COR-L47 (cell line): ENCODE data around the gene HBEGF.

Experiments
- DNase-seq: peaks from one replicate; lab custom pipeline; 2025; lab: John Stamatoyannopoulos, UW

HBEGF gene, protein sequence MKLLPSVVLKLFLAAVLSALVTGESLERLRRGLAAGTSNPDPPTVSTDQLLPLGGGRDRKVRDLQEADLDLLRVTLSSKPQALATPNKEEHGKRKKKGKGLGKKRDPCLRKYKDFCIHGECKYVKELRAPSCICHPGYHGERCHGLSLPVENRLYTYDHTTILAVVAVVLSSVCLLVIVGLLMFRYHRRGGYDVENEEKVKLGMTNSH

DNA sequence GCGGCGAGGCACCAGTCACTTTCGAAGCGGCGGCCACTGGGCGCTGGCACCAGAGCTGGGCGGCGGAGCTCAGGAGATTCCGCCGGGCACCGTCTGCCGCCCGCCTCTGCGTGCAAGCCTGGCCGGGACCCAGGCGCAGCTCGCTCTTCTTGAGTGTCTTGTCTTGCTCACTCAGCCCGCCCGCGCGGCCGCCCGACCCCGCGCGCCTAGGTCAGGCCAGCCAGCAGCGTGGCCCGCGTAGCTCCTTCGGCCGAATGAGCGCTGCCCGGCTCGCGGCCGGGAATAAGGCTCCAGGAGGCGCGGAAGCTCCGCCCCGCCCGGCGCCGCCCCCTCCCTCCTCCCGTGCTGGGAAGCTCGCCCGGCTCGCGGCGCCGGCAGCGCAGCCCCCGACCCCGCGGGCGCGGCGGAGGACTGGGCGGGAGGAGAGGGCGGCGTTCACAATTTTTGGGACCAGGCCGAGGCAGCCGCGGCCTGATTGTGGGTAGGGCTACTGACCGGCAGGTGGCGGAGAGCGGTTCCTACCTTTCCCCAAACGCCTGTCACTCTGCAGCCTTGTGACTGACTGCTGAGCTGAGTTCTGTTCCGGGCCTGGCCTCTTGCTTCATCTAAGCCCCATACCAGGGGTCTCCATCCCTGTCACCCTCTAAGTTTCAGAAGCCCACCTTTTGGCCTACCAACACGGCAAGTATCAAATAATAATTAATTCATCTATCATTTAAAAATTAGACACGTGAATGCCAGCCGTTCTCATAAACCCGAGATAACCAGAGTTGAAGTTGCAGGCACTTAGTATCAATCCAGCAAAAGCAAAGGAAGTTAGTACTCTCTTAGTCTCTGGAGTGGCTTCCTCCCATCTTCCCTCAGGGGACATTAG, at the start of gene HBEGF:
Gene HBEGF, minus strand, starts transcription at position 256 of the 874 bp plus-strand sequence. CDS start 275 bp downstream, outside the sequence.
- DNase-seq, result peak; percentile 81

DNA sequence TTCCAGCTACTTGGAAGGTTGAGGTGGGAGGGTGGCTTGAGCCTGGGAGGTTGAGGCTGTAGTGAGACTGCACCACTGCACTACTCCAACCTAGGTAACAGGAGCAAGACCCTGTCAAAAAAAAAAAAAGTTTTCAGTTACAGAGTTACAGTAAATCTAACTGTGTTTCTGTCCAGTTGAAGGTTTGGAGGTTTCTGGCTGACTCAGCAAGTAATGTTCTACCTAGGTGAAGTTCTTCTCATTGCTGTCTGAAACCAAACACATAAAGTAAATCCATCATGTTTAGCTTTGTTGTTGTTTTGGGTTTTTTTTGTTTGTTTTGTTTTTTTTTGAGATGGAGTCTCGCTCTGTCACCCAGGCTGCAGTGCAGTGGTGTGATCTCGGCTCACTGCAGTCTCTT, 47.3 kb upstream of the HBEGF start:
- no peak for DNase-seq

DNA sequence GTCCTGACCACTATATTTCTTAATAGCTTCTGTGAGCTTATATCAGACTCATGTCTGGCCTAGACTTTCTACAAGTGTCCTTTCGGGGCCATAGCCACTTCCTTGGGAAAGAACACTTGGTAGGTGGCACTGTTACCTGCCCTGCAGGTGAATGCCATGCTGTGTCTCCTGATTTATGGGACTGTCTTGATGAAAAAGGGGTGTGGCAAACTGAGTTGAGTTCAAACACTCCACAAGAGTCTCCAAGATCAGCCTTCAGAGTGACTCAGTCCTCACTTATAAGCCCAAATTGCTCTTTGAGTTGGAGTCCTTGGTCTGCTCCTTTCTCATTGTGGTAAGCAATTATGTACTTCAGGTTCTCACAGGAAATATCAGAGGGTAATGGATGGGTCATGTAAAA, 45.3 kb upstream of the HBEGF start:
- DNase-seq, result no peak

DNA sequence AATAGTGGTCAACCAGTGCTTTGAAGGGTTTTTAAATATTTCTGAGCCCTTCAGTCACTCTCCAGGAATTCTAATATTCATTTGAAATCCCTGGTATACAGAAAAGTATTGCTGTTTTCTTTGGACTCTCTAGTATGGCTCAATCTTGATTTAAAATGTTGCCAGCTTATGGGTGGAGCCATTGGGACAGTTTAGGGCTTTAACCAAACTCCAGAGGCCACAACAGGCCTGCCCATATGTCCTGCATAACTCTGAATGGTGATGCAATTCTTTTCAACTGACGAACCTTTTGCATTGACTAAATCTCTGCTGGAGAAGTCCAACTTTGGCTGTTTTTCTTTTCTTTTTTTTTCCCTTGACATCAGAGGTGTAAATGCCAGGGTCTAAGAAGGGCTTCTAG, 44.9 kb upstream of the HBEGF start:
- DNase-seq, result no peak

DNA sequence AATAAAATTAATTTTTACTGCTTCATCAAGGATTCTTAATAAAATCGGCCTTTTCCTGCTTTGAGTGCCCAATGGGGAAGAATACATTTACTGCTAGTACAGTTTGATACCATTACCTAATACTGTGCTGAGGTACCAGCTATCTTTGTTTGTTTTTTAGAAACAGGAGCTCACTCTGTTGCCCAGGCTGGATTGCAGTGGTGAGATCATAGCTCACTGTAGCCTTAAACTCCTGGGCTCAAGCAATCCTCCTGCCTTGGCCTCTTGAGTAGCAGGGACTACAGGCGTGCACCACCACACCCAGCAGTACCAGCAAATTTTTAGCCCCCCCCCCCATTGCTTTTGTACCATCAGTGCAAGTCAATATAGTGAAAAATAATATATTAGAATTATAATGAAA, 41.6 kb upstream of the HBEGF start:
- no peak for DNase-seq

DNA sequence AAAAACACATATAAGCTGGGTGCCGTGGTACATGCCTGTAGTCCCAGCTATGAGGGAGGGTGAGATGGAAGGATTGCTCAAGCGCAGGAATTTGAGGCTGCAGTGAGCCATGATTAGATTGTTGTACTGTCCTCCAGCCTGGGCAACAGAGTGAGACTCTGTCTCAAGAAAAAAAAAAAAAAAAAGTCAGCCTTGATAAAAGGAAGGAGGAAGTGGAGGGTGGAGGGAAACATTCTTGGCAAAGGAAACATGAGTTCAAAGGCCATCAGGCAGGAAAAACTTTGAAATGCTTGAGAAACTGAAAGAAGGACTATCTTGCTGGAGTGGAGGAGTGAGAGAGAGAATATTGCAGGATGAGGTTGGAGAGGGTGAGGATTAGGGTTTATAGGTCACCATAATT, 36.9 kb upstream of the HBEGF start:
- no peak for DNase-seq

DNA sequence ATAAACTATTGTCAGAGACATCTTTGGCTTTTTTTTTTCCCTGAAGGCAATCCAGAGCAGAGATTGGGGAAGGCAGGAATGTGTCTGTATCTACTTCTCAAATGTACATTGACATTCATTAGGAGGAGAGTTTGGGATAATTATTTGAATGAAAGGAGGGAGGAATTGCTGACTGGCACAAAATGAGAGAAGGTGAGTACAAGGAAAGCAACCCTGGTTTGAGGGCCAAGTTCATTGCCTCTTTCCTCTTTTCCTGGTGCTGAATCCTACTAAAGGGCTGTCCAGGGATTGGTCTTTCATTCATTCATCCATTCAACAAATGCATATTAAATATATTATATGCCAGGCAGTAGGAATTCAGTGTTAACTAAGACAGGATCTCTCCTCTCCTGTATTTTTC, 36.5 kb upstream of the HBEGF start:
- no peak for DNase-seq

DNA sequence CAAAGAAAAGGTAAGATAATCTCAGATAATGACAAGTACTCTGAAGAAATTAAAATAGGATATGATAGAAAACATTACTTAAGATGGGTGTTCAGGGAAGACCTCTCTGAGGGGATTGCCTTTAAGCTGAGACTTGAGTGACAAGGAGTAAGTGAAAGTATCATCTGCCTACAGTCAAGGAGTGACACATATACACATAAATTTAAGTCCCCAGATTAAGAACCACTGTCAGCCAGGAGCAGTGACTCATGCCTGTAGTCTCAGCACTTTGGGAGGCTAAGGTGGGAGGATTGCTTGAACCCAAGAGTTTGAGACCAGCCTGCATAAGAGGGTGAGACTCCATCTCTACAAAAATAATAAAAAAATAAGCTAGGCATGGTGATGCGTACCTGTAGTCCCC, 35.6 kb upstream of the HBEGF start:
- no peak for DNase-seq

DNA sequence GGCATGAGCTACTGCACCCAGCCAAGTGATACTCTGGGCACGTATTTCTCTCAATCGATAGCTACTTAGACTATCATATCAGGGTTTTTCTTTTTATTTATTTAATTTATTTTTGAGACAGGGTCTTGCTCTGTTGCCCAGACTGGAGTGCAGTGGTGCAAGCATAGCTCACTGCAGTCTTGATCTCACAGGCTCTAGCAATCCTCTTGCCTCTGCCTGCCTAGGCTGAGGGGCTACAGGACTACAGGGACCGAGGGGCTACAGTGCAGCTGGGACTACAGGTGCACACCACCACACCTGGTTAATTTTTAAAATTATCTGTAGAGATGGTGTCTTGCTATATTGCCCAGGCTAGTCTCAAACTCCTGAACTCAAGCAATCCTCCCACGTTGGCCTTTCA, 34.9 kb upstream of the HBEGF start:
- no peak for DNase-seq

DNA sequence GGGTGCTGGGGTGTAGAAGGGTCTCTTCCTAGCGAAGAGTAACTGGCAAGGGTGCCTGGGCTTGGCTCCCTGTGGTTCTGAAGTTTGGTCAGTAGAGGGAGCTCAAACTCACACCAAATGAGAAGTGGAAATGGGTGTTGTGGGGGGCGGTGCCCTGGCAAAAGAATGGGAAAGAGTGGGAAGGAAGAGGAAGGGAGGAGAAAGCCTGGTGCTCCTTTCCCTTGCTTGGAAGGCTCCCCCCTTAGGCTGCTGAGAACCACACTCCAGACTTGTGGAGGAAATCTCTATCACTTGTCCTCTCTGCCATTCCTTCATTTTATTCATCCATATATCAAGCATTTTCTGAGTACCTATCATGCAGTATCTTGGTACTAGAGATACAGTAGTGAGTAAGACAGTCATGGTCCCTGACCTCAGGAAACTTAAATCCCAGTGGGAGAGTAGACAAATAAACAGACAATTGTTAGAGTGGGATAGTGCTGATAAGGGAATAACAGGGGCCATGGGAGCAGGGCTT, 26.6 kb upstream of the HBEGF start:
- peak; percentile 58 for DNase-seq

DNA sequence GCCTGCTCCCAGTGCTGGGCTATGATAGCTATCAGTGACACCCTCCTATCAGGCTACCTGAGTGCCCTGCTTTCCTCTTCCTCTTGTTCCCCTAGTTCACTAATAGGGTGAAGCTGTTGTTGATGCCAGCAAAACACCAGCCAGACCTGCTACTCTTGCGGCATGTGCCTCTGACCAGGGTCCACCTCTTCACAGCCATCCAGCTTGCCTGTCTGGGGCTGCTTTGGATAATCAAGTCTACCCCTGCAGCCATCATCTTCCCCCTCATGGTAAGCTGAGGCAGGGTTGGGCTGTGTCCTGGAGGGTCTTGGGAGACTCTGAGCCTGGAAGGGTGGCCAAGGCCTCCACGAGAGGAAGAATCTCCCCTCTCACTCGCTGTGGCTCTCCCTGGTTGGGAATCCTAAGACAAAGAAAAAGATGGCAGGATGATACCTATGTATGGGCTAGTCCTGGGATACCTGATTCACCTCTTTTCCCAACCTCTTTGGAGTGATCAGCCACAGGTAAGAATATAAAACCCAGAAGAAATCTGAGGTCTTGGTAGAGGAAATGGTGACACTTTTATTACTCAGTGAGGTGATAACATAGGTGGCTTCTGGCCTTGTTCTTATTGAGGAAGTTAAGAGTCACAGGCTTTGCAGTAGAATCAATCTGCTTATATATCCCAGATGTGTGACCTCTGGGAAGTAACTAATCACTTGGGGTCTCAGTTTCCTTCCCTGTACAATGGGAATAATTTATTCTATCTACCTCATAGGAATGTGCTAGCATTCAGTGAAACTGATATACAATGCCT, 25.2 kb upstream of the HBEGF start:
- DNase-seq, result no peak

DNA sequence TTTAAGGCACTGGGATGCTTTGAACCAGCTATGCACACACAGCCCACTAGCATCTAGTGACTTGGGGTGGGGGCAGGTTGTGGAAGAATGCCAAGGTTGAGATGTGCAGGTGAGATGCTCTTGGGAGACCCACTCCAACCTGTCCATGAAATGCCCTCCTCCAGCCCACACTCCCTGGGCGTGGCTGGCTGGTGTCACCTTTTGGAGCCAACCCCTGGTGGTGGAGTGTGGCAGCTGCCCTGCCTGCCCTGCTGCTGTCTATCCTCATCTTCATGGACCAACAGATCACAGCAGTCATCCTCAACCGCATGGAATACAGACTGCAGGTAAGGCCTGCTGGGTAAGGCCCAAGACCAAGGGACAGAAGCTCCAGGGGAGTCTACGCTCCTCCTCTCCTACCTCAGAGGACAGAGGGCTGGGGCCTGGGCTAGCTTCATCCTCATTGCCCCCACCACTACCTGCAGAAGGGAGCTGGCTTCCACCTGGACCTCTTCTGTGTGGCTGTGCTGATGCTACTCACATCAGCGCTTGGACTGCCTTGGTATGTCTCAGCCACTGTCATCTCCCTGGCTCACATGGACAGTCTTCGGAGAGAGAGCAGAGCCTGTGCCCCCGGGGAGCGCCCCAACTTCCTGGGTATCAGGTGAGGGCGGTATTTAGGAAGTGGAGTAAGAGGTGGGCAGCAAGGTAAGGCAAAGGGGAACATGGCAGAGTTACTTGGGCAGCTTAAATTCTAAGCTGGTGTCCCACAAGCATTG, 21.0 kb upstream of the HBEGF start:
- no peak for DNase-seq

DNA sequence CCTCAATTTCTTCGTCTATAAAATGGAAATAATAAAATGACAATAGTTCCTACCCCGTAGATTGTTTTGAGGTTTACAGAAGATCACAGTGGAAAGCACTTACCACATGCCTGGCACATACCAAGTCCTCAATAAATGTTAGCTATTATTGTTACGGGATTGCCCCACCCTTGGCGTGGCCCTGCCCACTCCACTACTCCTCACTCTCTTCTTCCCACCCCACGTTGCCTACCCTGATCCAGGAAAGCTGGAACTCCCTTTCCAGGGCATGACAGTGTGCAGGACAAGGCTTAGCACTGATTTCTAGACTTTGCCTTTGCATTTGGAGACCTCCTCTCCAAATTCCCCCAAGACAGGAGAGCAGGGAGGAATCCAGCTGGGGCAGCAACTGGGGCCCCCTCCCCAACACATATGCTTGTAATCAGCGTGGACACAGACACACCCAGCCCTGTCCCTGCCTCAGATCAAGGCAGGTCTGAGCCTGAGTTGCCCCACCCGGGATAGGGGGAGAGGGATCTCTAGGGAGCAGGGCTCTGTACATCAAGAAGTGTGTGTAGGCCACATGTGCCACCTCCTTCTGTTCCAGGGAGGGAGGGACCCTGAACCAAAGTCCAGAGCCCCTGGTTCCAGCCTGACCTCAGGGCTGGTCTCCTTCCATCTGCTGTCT, 20.3 kb upstream of the HBEGF start:
- DNase-seq, result no peak

DNA sequence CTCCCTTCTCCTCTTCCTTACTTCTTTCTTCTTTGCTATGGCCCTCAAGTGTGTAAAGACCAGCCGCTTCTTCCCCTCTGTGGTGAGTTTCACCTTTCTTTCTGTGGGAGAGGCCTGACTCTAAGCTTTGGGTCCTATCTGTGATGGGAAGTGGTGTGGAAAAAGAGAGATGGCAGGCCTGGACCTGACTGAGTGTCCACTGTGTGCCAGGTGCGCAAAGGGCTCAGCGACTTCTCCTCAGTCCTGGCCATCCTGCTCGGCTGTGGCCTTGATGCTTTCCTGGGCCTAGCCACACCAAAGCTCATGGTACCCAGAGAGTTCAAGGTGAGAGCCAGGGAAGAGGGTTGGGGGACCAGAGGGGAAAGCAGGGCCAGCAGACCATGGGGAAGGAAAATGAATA, 19.5 kb upstream of the HBEGF start:
- DNase-seq, result no peak

DNA sequence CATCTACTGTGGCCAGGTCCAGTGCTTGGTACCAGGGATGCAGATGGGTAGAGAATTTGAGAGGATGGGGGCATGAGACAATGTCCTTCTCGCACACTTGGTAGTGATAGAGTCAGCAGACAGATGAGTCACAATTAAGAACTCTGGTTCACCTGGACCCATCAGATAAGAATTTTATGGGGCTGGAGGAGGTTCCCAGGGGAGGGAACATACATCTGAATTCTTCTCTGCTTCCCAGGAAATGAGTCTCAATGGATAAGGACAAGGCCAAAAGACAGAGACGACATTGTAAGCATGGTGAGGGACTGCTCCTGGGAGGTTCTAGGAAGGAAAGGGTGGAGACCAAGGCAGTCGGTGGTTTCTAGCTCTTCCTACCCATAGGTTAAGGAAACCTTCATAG, 18.9 kb upstream of the HBEGF start:
- DNase-seq, result no peak

DNA sequence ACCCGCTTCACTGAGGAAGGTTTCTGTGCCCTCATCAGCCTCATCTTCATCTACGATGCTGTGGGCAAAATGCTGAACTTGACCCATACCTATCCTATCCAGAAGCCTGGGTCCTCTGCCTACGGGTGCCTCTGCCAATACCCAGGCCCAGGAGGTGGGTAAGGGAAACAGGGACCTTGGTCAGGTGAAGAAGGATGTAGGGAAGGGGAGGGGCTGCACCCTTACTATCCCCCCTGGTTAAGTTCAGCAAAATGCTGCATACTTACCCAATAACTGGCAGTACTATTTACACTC, 18.0 kb upstream of the HBEGF start:
- no peak for DNase-seq

DNA sequence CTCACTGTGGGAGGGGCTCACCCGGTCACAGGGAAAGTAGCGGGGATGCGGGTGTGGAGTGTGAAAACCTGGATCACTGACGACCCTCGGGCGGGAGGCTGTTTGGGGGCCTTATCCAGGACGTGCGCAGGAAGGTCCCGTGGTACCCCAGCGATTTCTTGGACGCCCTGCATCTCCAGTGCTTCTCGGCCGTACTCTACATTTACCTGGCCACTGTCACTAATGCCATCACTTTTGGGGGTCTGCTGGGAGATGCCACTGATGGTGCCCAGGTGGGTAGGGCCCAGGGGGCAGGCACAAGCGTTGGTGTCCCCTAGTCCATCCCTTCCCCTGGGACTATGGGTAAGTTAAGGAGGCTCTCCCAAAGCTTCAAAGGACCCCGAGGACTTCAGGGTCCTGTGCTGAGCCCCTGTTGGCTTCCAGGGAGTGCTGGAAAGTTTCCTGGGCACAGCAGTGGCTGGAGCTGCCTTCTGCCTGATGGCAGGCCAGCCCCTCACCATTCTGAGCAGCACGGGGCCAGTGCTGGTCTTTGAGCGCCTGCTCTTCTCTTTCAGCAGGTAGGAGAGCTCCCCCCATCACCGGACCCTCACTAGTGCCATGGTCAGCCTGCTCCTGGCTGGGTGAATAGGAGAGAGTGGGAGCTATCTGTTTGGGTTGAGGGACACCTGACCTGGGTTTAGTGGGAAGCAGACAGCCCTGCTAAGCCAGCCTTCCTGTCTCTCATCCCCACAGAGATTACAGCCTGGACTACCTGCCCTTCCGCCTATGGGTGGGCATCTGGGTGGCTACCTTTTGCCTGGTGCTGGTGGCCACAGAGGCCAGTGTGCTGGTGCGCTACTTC, 17.4 kb upstream of the HBEGF start:
- DNase-seq, result no peak

DNA sequence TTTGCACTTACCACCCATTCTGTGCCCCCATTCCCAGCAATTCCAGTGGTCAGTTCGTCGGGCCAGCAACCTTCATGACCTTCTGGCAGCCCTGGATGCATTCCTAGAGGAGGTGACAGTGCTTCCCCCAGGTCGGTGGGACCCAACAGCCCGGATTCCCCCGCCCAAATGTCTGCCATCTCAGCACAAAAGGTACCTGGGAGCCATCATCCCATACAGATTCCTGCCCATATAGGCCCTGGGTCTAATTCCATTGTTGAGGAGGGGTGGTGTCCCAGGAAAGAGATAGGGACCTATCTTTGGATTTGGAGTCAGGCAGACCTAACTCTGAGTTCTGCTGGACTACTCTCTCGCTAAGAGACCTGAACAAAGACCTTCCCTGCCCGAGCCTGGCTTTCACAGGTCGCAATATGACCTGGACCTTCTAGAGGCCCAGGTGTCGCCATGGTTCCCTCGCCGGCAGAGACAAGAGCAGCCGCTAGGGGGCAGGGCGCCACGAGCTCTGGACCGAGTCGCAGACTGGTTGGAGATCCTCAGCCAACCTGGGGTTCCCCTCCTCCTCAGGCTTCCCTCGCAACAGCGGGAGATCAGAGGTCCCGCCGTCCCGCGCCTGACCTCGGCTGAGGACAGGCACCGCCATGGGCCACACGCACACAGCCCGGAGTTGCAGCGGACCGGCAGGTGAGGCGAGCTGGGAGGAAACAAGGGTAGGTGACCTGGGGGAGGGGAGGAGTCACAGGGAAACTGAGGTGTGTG, 16.6 kb upstream of the HBEGF start:
- peak; percentile 21 for DNase-seq

DNA sequence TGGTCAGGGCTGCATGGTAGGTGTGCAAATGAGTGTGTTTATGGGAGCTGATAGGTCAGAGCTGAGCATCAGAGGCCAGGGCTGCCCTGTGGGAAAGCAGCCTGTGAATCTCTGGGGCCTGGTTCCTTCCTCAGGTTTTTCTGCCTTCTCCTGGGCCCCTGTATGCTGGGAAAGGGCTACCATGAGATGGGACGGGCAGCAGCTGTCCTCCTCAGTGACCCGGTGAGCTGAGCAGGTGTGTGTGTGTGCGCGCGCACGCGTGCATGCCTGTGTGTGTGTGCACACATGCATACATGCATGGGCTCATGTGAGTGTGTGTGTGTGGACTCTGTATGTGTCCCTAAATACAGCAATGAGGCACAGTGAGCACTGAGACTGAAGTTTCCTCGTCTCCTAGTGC, 15.9 kb upstream of the HBEGF start:
- DNase-seq, result no peak

DNA sequence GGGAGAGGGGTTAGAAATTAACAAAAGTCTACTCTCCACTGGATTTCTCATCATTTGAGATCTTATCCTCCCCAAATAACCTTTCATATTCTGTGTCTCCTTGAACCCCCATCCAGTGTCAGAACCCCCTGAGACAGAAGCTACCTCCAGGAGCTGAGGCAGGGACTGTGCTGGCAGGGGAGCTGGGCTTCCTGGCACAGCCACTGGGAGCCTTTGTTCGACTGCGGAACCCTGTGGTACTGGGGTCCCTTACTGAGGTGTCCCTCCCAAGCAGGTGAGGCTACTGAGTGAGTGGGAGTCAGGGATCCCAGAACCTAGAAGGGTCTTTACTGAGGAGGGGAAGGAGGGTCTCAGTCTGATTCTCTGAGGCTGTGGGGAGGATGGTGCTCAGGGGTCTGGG, 15.5 kb upstream of the HBEGF start:
- DNase-seq, result no peak
